HG02763 (cell line): ENCODE results near the gene SNX32.

ENCODE experiments used
- ATAC-seq: cut with Tn5 transposase; IDR thresholded peaks from one replicate; pipeline ENCODE4 v1.9.1; 2021; ENCODE audit warnings: mild to moderate bottlenecking, moderate library complexity; ENCODE audit not compliant: unreplicated experiment

Gene SNX32

GRCh38 chr11:65854852-65855837 lies 21.4 kb downstream of the SNX32 start:
- no peak for ATAC-seq

- ATAC-seq = no peak
These were observed 22.2 kb downstream of the SNX32 start for GRCh38 chr11:65855927-65856363.

GRCh38 chr11:65856689-65857499 lies 23.1 kb downstream of the SNX32 start:
- peak; percentile 22 for ATAC-seq

GRCh38 chr11:65857500-65857852 lies 23.7 kb downstream of the SNX32 start:
- ATAC-seq = peak; percentile 3

GRCh38 chr11:65857853-65858680 lies 24.3 kb downstream of the SNX32 start, which contains the start of gene CFL1:
TSS of gene CFL1 (minus strand) at chr11:65858180. CDS start at chr11:65858099, 81 bp downstream.
- ATAC-seq = peak; percentile 44

GRCh38 chr11:65858681-65859087 lies 24.9 kb downstream of the SNX32 start:
- no peak for ATAC-seq

GRCh38 chr11:65859095-65859811 lies 25.5 kb downstream of the SNX32 start:
- ATAC-seq = peak; percentile 49

GRCh38 chr11:65859812-65860277 lies 26.1 kb downstream of the SNX32 start:
- no peak for ATAC-seq

- peak; percentile 24 for ATAC-seq
These were observed 26.8 kb downstream of the SNX32 start, which contains the start of gene MUS81 for GRCh38 chr11:65860278-65861164. TSS of gene MUS81 (plus strand) at chr11:65860433. CDS start at chr11:65860754, 321 bp downstream.

- no peak for ATAC-seq
These were observed 27.4 kb downstream of the SNX32 start for GRCh38 chr11:65861165-65861505.

- no peak for ATAC-seq
These were observed 27.9 kb downstream of the SNX32 start for GRCh38 chr11:65861533-65862183.

GRCh38 chr11:65862191-65862735 lies 28.5 kb downstream of the SNX32 start:
- ATAC-seq = no peak

- ATAC-seq = no peak
These were observed 29.5 kb downstream of the SNX32 start for GRCh38 chr11:65862941-65863888.

- no peak for ATAC-seq
These were observed 30.3 kb downstream of the SNX32 start for GRCh38 chr11:65863889-65864705.

GRCh38 chr11:65864706-65865471 lies 31.1 kb downstream of the SNX32 start:
- ATAC-seq = no peak
